ENCODE measurements around the gene DOCK7.

The DOCK7 gene

GRCh38 chr1:62508187-62508758 lies 179.9 kb downstream of the DOCK7 start:
- peak; percentile 70 for TF ChIP-seq CTCF (conservative IDR thresholded peaks at IDR 0.05; ENCODE audit: low read depth, low read length)
- H3K4me3 ChIP-seq (ENCODE audit: low read depth, low read length): no peak overlapping the region
- DNase-seq (ENCODE audit: low read depth): peak; percentile 80

- no peak overlapping the region for H3K4me3 ChIP-seq (ENCODE audit: low read depth, low read length)
- no peak for TF ChIP-seq CTCF (conservative IDR thresholded peaks at IDR 0.05; ENCODE audit: low read depth, low read length)
- no peak for DNase-seq (ENCODE audit: low read depth)
Observed at GRCh38 chr1:62500210-62500609, 188.0 kb downstream of the DOCK7 start.

GRCh38 chr1:62494137-62494536 lies 194.0 kb downstream of the DOCK7 start:
- no peak overlapping the region for H3K4me3 ChIP-seq (ENCODE audit: low read depth, low read length)
- TF ChIP-seq CTCF (conservative IDR thresholded peaks at IDR 0.05; ENCODE audit: low read depth, low read length): no peak
- no peak for DNase-seq (ENCODE audit: low read depth)

GRCh38 chr1:62493656-62494055 lies 194.5 kb downstream of the DOCK7 start:
- TF ChIP-seq CTCF (conservative IDR thresholded peaks at IDR 0.05; ENCODE audit: low read depth, low read length): no peak
- DNase-seq (ENCODE audit: low read depth): peak; percentile 26
- no peak overlapping the region for H3K4me3 ChIP-seq (ENCODE audit: low read depth, low read length)

- TF ChIP-seq CTCF (conservative IDR thresholded peaks at IDR 0.05; ENCODE audit: low read depth, low read length): no peak
- no peak overlapping the region for H3K4me3 ChIP-seq (ENCODE audit: low read depth, low read length)
- no peak for DNase-seq (ENCODE audit: low read depth)
Observed at GRCh38 chr1:62492521-62492920, 195.7 kb downstream of the DOCK7 start.

- H3K4me3 ChIP-seq (ENCODE audit: low read depth, low read length): no peak overlapping the region
- no peak for DNase-seq (ENCODE audit: low read depth)
- TF ChIP-seq CTCF (conservative IDR thresholded peaks at IDR 0.05; ENCODE audit: low read depth, low read length): no peak
Observed at GRCh38 chr1:62487956-62488355, 200.2 kb downstream of the DOCK7 start.

- TF ChIP-seq CTCF (conservative IDR thresholded peaks at IDR 0.05; ENCODE audit: low read depth, low read length): no peak
- no peak overlapping the region for H3K4me3 ChIP-seq (ENCODE audit: low read depth, low read length)
- DNase-seq (ENCODE audit: low read depth): no peak
Observed at GRCh38 chr1:62484824-62485468, 203.2 kb downstream of the DOCK7 start.
